Panc1 (cell line): ENCODE data around the gene ZMYM4. TPM values are rescaled to one million over a fixed set of nuclear protein-coding genes. Genes with fewer than 3 reads are reported as not detected.
A peak's percentile ranks its signal among the peaks of the same experiment; 100 is the strongest.

ENCODE experiments used
- ATAC-seq: fragments of 200-7000 bp; cut with Tn5 transposase; 2 replicates; pipeline ENCODE4 v1.9.1; 2020; ENCODE audit warnings: mild to moderate bottlenecking, moderate library complexity
- BruUV-seq: library from RNA; stranded (reverse); fragments of 400-500 nt; replicated peaks from 2 replicates; lab custom pipeline; 2021; lab: Mats Ljungman, UMichigan
- CTCF ChIA-PET: fragments of 300-600 bp; sonication (Branson Sonifier 250); formaldehyde crosslinking; loops from one replicate; lab custom pipeline; 2022; ENCODE audit warnings: antibody characterized with exemption; lab: Charles Lee
- POLR2A ChIA-PET: fragments of 300-600 bp; sonication (Branson Sonifier 250); formaldehyde crosslinking; loops from one replicate; lab custom pipeline; 2022; ENCODE audit warnings: antibody characterized with exemption; lab: Charles Lee
- DNase-seq: peaks from one replicate; pipeline ENCODE4 v3.0.0-alpha.2; 2010; ENCODE audit warnings: low read depth, low spot score
- H3K27ac ChIP-seq: 2 replicates; pipeline ENCODE4 v1.5.1; 2011; ENCODE audit warnings: mild to moderate bottlenecking, low read length, inconsistent platforms
- H3K27me3 ChIP-seq: fragments of 200-500 bp; sonication (Bioruptor generic); 2 replicates; pipeline ENCODE4 v1.6.0; 2014; ENCODE audit warnings: low read length, inconsistent platforms; ENCODE audit not compliant: control insufficient read depth, insufficient read depth
- H3K36me3 ChIP-seq: fragments of 200-500 bp; sonication (Bioruptor generic); 2 replicates; pipeline ENCODE4 v1.5.1; 2014; ENCODE audit warnings: inconsistent platforms, mild to moderate bottlenecking, low read length, moderate library complexity; ENCODE audit not compliant: control insufficient read depth, insufficient read depth
- H3K4me1 ChIP-seq: 2 replicates; pipeline ENCODE4 v1.5.1; 2011; ENCODE audit warnings: inconsistent platforms, mild to moderate bottlenecking, low read length, moderate library complexity; ENCODE audit not compliant: control insufficient read depth, insufficient read depth
- H3K4me3 ChIP-seq, 2 experiments: 2 replicates each; pipeline ENCODE4 v1.5.1; 2011 to 2012; ENCODE audit warnings: low read depth in 2 of 2, low read length in 2 of 2, mild to moderate bottlenecking in 2 of 2, inconsistent platforms in 1 of 2, moderate library complexity in 1 of 2
- H3K9me3 ChIP-seq: fragments of 200-500 bp; sonication (Bioruptor generic); 2 replicates; pipeline ENCODE4 v1.5.1; 2014; ENCODE audit warnings: low read depth, mild to moderate bottlenecking, inconsistent platforms, low read length, moderate library complexity; ENCODE audit not compliant: control insufficient read depth, insufficient read depth
- POLR2AphosphoS5 ChIP-seq: IDR thresholded peaks from 2 replicates; pipeline ENCODE4 v1.6.1; 2012; ENCODE audit warnings: mild to moderate bottlenecking, low read depth, low read length, moderate library complexity
- REST ChIP-seq, 2 experiments: IDR thresholded peaks; 2 replicates each; pipeline ENCODE4 v1.6.1; 2011 to 2012; ENCODE audit warnings: low read depth in 2 of 2, control low read depth in 1 of 2, low read length in 1 of 2, mild to moderate bottlenecking in 1 of 2, moderate library complexity in 1 of 2; ENCODE audit not compliant: insufficient read depth in 1 of 2
- SIN3A ChIP-seq: IDR thresholded peaks from 2 replicates; pipeline ENCODE4 v1.6.1; 2012; ENCODE audit warnings: low read depth, mild to moderate bottlenecking, low read length, moderate library complexity, borderline replicate concordance; ENCODE audit not compliant: insufficient read depth
- TCF7L2 ChIP-seq: IDR thresholded peaks from 2 replicates; pipeline ENCODE4 v1.6.1; 2011; ENCODE audit warnings: mild to moderate bottlenecking, low read depth, low read length, inconsistent platforms
- in situ Hi-C: cut with HindIII; loops from 2 replicates; pipeline ENCODE4 v1.10.0; 2016; ENCODE audit warnings: low sequenced_read_pairs, low pct_unique_long_range_greater_than_20kb
- intact Hi-C: fragments of 100-400 bp; cut with micrococcal nuclease; formaldehyde crosslinking; loops from one replicate; pipeline ENCODE4 v1.10.0; 2022; ENCODE audit not compliant: unreplicated experiment
- total RNA-seq: library from RNA; stranded (reverse); gene quantifications from one replicate; pipeline ENCODE4 v1.2.1, GENCODE V29; 2021; ENCODE audit not compliant: unreplicated experiment
- TF ChIP-seq, protein P1 (sequence below): fragments of 450-650 bp; IDR thresholded peaks from 2 replicates; pipeline ENCODE4 v1.5.1; 2017; ENCODE audit warnings: mild to moderate bottlenecking

Gene ZMYM4
- total RNA-seq, 1 experiment from 2014 or later, result 82.2 TPM

DNA sequence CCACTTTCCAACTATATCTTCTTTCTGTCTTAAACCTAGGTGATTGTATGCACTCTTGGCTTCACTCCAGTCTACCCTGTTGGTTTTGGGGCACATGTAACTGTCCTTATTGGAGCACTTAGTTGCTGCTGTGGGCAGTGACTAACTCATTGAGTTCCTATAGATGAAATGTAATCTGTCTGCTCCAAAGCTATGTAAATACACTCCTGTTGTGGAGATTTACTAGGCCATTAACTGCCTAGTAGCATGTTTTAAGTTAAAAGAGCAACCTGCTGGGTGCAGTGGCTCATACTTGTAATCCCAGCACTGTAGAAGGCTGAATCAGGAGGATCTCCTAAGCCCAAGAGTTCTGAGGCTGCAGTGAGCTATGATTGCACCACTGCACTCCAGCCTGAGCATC, 137.6 kb downstream of the ZMYM4 start:
- Histone ChIP-seq H3K36me3 (peaks cover 15% of the 10 kb centered on the region; the same call in 1 of the 2 replicates), H3K4me3 (no peak overlapping the region), H3K4me1 (no peaks in the 10 kb centered on the region), H3K27ac (no peak overlapping the region), H3K27me3 (no peaks in the 10 kb centered on the region), H3K9me3 (no peaks in the 10 kb centered on the region)
- CTCF ChIA-PET, result no interaction called here
- DNase-seq (no peak), ATAC-seq (no peak)
- POLR2A ChIA-PET, result no interaction called here
- TF ChIP-seq SIN3A (no peak), TCF7L2 (no peak), REST (IDR thresholded peaks at IDR 0.05; ENCODE audit: insufficient read depth in 1 of 2, low read depth in 2 of 2, low read length in 1 of 2) (no peak), POLR2AphosphoS5 (no peak)
- TF ChIP-seq, protein P1, sequence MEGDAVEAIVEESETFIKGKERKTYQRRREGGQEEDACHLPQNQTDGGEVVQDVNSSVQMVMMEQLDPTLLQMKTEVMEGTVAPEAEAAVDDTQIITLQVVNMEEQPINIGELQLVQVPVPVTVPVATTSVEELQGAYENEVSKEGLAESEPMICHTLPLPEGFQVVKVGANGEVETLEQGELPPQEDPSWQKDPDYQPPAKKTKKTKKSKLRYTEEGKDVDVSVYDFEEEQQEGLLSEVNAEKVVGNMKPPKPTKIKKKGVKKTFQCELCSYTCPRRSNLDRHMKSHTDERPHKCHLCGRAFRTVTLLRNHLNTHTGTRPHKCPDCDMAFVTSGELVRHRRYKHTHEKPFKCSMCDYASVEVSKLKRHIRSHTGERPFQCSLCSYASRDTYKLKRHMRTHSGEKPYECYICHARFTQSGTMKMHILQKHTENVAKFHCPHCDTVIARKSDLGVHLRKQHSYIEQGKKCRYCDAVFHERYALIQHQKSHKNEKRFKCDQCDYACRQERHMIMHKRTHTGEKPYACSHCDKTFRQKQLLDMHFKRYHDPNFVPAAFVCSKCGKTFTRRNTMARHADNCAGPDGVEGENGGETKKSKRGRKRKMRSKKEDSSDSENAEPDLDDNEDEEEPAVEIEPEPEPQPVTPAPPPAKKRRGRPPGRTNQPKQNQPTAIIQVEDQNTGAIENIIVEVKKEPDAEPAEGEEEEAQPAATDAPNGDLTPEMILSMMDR, result no peak
- intact Hi-C loops, result no loop called here
- in situ Hi-C loops, result no loop called here
- no TSS peak for BruUV-seq

- no peaks in the 10 kb centered on the region for H3K4me1 ChIP-seq
- ChIA-PET POLR2A (interaction anchor here (0.6 kb wide), 1 partner anchor 161 kb away, joined by 5 read pairs; no protein-coding TSS in a partner anchor), CTCF (no interaction called here)
- H3K4me3 ChIP-seq, result no peak overlapping the region
- in situ Hi-C loops, result no loop called here
- no peak for DNase-seq
- no peak for ATAC-seq
- no peak overlapping the region for H3K27ac ChIP-seq
- intact Hi-C loops, result no loop called here
- TF ChIP-seq POLR2AphosphoS5, result no peak
- TF ChIP-seq REST (IDR thresholded peaks at IDR 0.05; ENCODE audit: insufficient read depth in 1 of 2, low read depth in 2 of 2, low read length in 1 of 2), result no peak
- TF ChIP-seq SIN3A, result no peak
- no peak for TF ChIP-seq TCF7L2
- TF ChIP-seq, protein P1, result no peak
- H3K9me3 ChIP-seq, result no peaks in the 10 kb centered on the region
- peaks cover 12% of the 10 kb centered on the region; the same call in 1 of the 2 replicates for H3K36me3 ChIP-seq
- H3K27me3 ChIP-seq, result no peaks in the 10 kb centered on the region
- BruUV-seq, result TSS peak; percentile 10
Measured at GRCh38 chr1:35407743-35408142, 139.2 kb downstream of the ZMYM4 start.
